ENCODE measurements around the gene MRPL54.

The MRPL54 gene

GRCh38 chr19:3762501-3763459 is at the start of gene MRPL54:
Gene MRPL54 (plus strand): TSS chr19:3762682. CDS start chr19:3762701, 19 bp downstream.
- peak; percentile 93 for DNase-seq

- no peak for DNase-seq
Measured at GRCh38 chr19:3716147-3716668, 46.3 kb upstream of the MRPL54 start.

- DNase-seq = no peak
Measured at GRCh38 chr19:3719868-3720267, 42.6 kb upstream of the MRPL54 start.

- no peak for DNase-seq
Measured at GRCh38 chr19:3720349-3720917, 42.0 kb upstream of the MRPL54 start.

GRCh38 chr19:3721131-3721886 is 41.2 kb upstream of the MRPL54 start:
- DNase-seq = peak; percentile 41

GRCh38 chr19:3721887-3722442 is 40.5 kb upstream of the MRPL54 start:
- no peak for DNase-seq

- DNase-seq = no peak
Measured at GRCh38 chr19:3722443-3723109, 39.9 kb upstream of the MRPL54 start.

GRCh38 chr19:3723110-3723488 is 39.4 kb upstream of the MRPL54 start:
- no peak for DNase-seq

GRCh38 chr19:3723883-3724282 is 38.6 kb upstream of the MRPL54 start:
- DNase-seq = no peak

GRCh38 chr19:3725121-3725520 is 37.4 kb upstream of the MRPL54 start:
- no peak for DNase-seq

GRCh38 chr19:3725640-3726310 is 36.7 kb upstream of the MRPL54 start:
- DNase-seq = peak; percentile 4

- no peak for DNase-seq
Measured at GRCh38 chr19:3730457-3730958, 32.0 kb upstream of the MRPL54 start.

- DNase-seq = no peak
Measured at GRCh38 chr19:3732108-3732507, 30.4 kb upstream of the MRPL54 start.

- DNase-seq = no peak
Measured at GRCh38 chr19:3733549-3734309, 28.8 kb upstream of the MRPL54 start.

- DNase-seq = no peak
Measured at GRCh38 chr19:3734310-3734600, 28.2 kb upstream of the MRPL54 start.

GRCh38 chr19:3736106-3736724 is 26.3 kb upstream of the MRPL54 start:
- no peak for DNase-seq

GRCh38 chr19:3737487-3738205 is 24.8 kb upstream of the MRPL54 start:
- no peak for DNase-seq

- DNase-seq = no peak
Measured at GRCh38 chr19:3738477-3739220, 23.8 kb upstream of the MRPL54 start.

GRCh38 chr19:3740431-3740830 is 22.1 kb upstream of the MRPL54 start:
- no peak for DNase-seq
